ENCODE data around the gene BAZ2B.
A peak's percentile ranks its signal among the peaks of the same experiment; 100 is the strongest.

The BAZ2B gene

GRCh38 chr2:159620796-159621195 is 4.4 kb upstream of the BAZ2B start:
- TF ChIP-seq SPI1 (IDR thresholded peaks at IDR 0.05; ENCODE audit: low read depth, low read length) (no peak), TAF1 (IDR thresholded peaks at IDR 0.05; ENCODE audit: low read depth, low read length) (no peak), POU2F2 (IDR thresholded peaks at IDR 0.05; ENCODE audit: low read depth, low read length) (no peak), PAX5 (IDR thresholded peaks at IDR 0.05; ENCODE audit: insufficient read depth, low read length, severe bottlenecking) (no peak), POLR2A (IDR thresholded peaks at IDR 0.05; ENCODE audit: low read depth, low read length) (no peak)
- FAIRE-seq (no peak), DNase-seq (ENCODE audit: insufficient read length, low spot score) (no peak)

- DNase-seq (ENCODE audit: insufficient read length, low spot score) (no peak), FAIRE-seq (no peak)
- TF ChIP-seq POU2F2 (IDR thresholded peaks at IDR 0.05; ENCODE audit: low read depth, low read length) (no peak), SPI1 (IDR thresholded peaks at IDR 0.05; ENCODE audit: low read depth, low read length) (no peak), POLR2A (IDR thresholded peaks at IDR 0.05; ENCODE audit: low read depth, low read length) (no peak), POLR2AphosphoS5 (IDR thresholded peaks at IDR 0.05; ENCODE audit: low read depth, low read length) (no peak), TAF1 (IDR thresholded peaks at IDR 0.05; ENCODE audit: low read depth, low read length) (no peak), PAX5 (IDR thresholded peaks at IDR 0.05; ENCODE audit: insufficient read depth, low read length, severe bottlenecking) (no peak)
Measured at GRCh38 chr2:159617646-159618045, 1.3 kb upstream of the BAZ2B start.

GRCh38 chr2:159617100-159617499 is 752 bp upstream of the BAZ2B start:
- FAIRE-seq (no peak), DNase-seq (ENCODE audit: insufficient read length, low spot score) (no peak)
- TF ChIP-seq PAX5 (IDR thresholded peaks at IDR 0.05; ENCODE audit: insufficient read depth, low read length, severe bottlenecking) = no peak
- no peak for TF ChIP-seq SPI1 (IDR thresholded peaks at IDR 0.05; ENCODE audit: low read depth, low read length)
- no peak for TF ChIP-seq POU2F2 (IDR thresholded peaks at IDR 0.05; ENCODE audit: low read depth, low read length)
- TF ChIP-seq POLR2A (IDR thresholded peaks at IDR 0.05; ENCODE audit: low read depth, low read length) = no peak
- no peak for TF ChIP-seq TAF1 (IDR thresholded peaks at IDR 0.05; ENCODE audit: low read depth, low read length)
- no peak for TF ChIP-seq POLR2AphosphoS5 (IDR thresholded peaks at IDR 0.05; ENCODE audit: low read depth, low read length)

- DNase-seq (ENCODE audit: insufficient read length, low spot score) (peak; percentile 44), FAIRE-seq (peak; percentile 91)
- TF ChIP-seq POLR2A (IDR thresholded peaks at IDR 0.05; ENCODE audit: low read depth, low read length) (no peak; the same call in 1 of the 2 replicates), TAF1 (IDR thresholded peaks at IDR 0.05; ENCODE audit: low read depth, low read length) (peak; percentile 58; the same call in 1 of the 2 replicates)
Measured at GRCh38 chr2:159615367-159616285, 722 bp downstream of the BAZ2B start.

- DNase-seq (ENCODE audit: insufficient read length, low spot score) = no peak
- no peak for TF ChIP-seq POU2F2 (IDR thresholded peaks at IDR 0.05; ENCODE audit: low read depth, low read length)
- no peak for TF ChIP-seq TAF1 (IDR thresholded peaks at IDR 0.05; ENCODE audit: low read depth, low read length)
- TF ChIP-seq SPI1 (IDR thresholded peaks at IDR 0.05; ENCODE audit: low read depth, low read length) = no peak
- no peak for TF ChIP-seq PAX5 (IDR thresholded peaks at IDR 0.05; ENCODE audit: insufficient read depth, low read length, severe bottlenecking)
- no peak for TF ChIP-seq POLR2A (IDR thresholded peaks at IDR 0.05; ENCODE audit: low read depth, low read length)
- FAIRE-seq = no peak
Measured at GRCh38 chr2:159614534-159615366, 1.6 kb downstream of the BAZ2B start.

- FAIRE-seq (peak; percentile 38), DNase-seq (ENCODE audit: insufficient read length, low spot score) (no peak)
- TF ChIP-seq POLR2A (IDR thresholded peaks at IDR 0.05; ENCODE audit: low read depth, low read length) (no peak), TAF1 (IDR thresholded peaks at IDR 0.05; ENCODE audit: low read depth, low read length) (no peak)
Measured at GRCh38 chr2:159613651-159614285, 2.6 kb downstream of the BAZ2B start.

- DNase-seq (ENCODE audit: insufficient read length, low spot score) = no peak
- FAIRE-seq = no peak
- TF ChIP-seq POLR2A (IDR thresholded peaks at IDR 0.05; ENCODE audit: low read depth, low read length) (no peak), TAF1 (IDR thresholded peaks at IDR 0.05; ENCODE audit: low read depth, low read length) (no peak), POU2F2 (IDR thresholded peaks at IDR 0.05; ENCODE audit: low read depth, low read length) (no peak), SPI1 (IDR thresholded peaks at IDR 0.05; ENCODE audit: low read depth, low read length) (no peak), POLR2AphosphoS5 (IDR thresholded peaks at IDR 0.05; ENCODE audit: low read depth, low read length) (no peak), PAX5 (IDR thresholded peaks at IDR 0.05; ENCODE audit: insufficient read depth, low read length, severe bottlenecking) (no peak)
Measured at GRCh38 chr2:159613091-159613490, 3.3 kb downstream of the BAZ2B start.

GRCh38 chr2:159612255-159612901 is 4.0 kb downstream of the BAZ2B start:
- TF ChIP-seq PAX5 (IDR thresholded peaks at IDR 0.05; ENCODE audit: insufficient read depth, low read length, severe bottlenecking) (no peak), SPI1 (IDR thresholded peaks at IDR 0.05; ENCODE audit: low read depth, low read length) (no peak), POLR2A (IDR thresholded peaks at IDR 0.05; ENCODE audit: low read depth, low read length) (no peak), TAF1 (IDR thresholded peaks at IDR 0.05; ENCODE audit: low read depth, low read length) (no peak), POLR2AphosphoS5 (IDR thresholded peaks at IDR 0.05; ENCODE audit: low read depth, low read length) (no peak), POU2F2 (IDR thresholded peaks at IDR 0.05; ENCODE audit: low read depth, low read length) (no peak)
- peak; percentile 84 for FAIRE-seq
- DNase-seq (ENCODE audit: insufficient read length, low spot score) = no peak
